Osteoblast (primary cell): ENCODE results near the gene XBP1. TPM values are rescaled to one million over a fixed set of nuclear protein-coding genes. Genes with fewer than 3 reads are reported as not detected.
"Not testable (repeated sequence)": the region's sequence is repeated elsewhere in the genome, so short reads cannot be mapped to it uniquely, and the experiment has no call there.

Experiments
- DNase-seq: peaks from one replicate; pipeline ENCODE4 v3.0.0; 2011; ENCODE audit warnings: low spot score, mixed read lengths; ENCODE audit not compliant: insufficient read length; ENCODE audit errors: missing footprints
- H2AFZ ChIP-seq: 2 replicates; pipeline ENCODE4 v1.6.0; 2011; ENCODE audit warnings: mild to moderate bottlenecking, low read length
- H3K27ac ChIP-seq: 2 replicates; pipeline ENCODE4 v1.5.1; 2011; ENCODE audit warnings: mild to moderate bottlenecking, low read depth, low read length, moderate library complexity
- H3K27me3 ChIP-seq: 2 replicates; pipeline ENCODE4 v1.6.0; 2012; ENCODE audit warnings: mild to moderate bottlenecking, control low read depth, inconsistent platforms, low read length, moderate library complexity; ENCODE audit not compliant: insufficient read depth
- H3K36me3 ChIP-seq: 2 replicates; pipeline ENCODE4 v1.5.1; 2011; ENCODE audit warnings: mild to moderate bottlenecking, low read length, control low read depth, moderate library complexity; ENCODE audit not compliant: insufficient read depth
- H3K4me1 ChIP-seq: 2 replicates; pipeline ENCODE4 v1.5.1; 2011; ENCODE audit warnings: mild to moderate bottlenecking, low read length, control low read depth, moderate library complexity; ENCODE audit not compliant: insufficient read depth
- H3K4me2 ChIP-seq: 2 replicates; pipeline ENCODE4 v1.6.0; 2011; ENCODE audit warnings: mild to moderate bottlenecking, low read length; ENCODE audit not compliant: insufficient read depth
- H3K4me3 ChIP-seq: fragments of 200-600 bp; sonication (generic); 3 replicates; pipeline ENCODE4 v1.5.1; 2012; ENCODE audit warnings: mild to moderate bottlenecking, low read length, inconsistent platforms; ENCODE audit not compliant: insufficient read depth
- H3K79me2 ChIP-seq: 2 replicates; pipeline ENCODE4 v1.6.0; 2012; ENCODE audit warnings: mild to moderate bottlenecking, low read length, control low read depth, inconsistent platforms; ENCODE audit not compliant: insufficient read depth
- H3K9me3 ChIP-seq: 2 replicates; pipeline ENCODE4 v1.5.1; 2011; ENCODE audit warnings: low read depth, low read length, control low read depth
- H4K20me1 ChIP-seq: 2 replicates; pipeline ENCODE4 v1.6.0; 2012; ENCODE audit warnings: mild to moderate bottlenecking, low read length, control low read depth; ENCODE audit not compliant: insufficient read depth
- CTCF ChIP-seq: IDR thresholded peaks from 2 replicates; pipeline ENCODE4 v1.5.1; 2011; ENCODE audit warnings: mild to moderate bottlenecking, low read depth, low read length, moderate library complexity; ENCODE audit errors: extremely low read depth
- total RNA-seq: library from RNA; depleted of rRNA; stranded (reverse); fragments of >200 nt; gene quantifications from 2 replicates; pipeline ENCODE4 v1.2.3, GENCODE V29; 2012

XBP1 gene
- total RNA-seq, 1 donor: 219 TPM

GRCh38 chr22:28769394-28770085, 30.8 kb downstream of the XBP1 start:
- no peak overlapping the region for H3K4me2 ChIP-seq
- no peak overlapping the region for H3K4me3 ChIP-seq
- no peak for TF ChIP-seq CTCF
- H3K36me3 ChIP-seq: peaks cover 2% of the 10 kb centered on the region
- no peaks in the 10 kb centered on the region for H3K9me3 ChIP-seq
- no peak overlapping the region for H3K27ac ChIP-seq
- no peak for DNase-seq
- peaks cover 5% of the 10 kb centered on the region for H4K20me1 ChIP-seq
- peaks cover 3% of the 10 kb centered on the region for H3K27me3 ChIP-seq
- no peak overlapping the region for H2AFZ ChIP-seq
- peaks cover 15% of the 10 kb centered on the region for H3K79me2 ChIP-seq
- peaks cover 9% of the 10 kb centered on the region for H3K4me1 ChIP-seq

GRCh38 chr22:28768701-28769393, 31.5 kb downstream of the XBP1 start:
- Histone ChIP-seq H3K4me3 (no peak overlapping the region), H3K4me1 (peaks cover 8% of the 10 kb centered on the region), H3K36me3 (no peaks in the 10 kb centered on the region), H3K27ac (no peak overlapping the region), H4K20me1 (peaks cover 5% of the 10 kb centered on the region), H3K4me2 (no peak overlapping the region), H3K79me2 (peaks cover 8% of the 10 kb centered on the region), H3K9me3 (no peaks in the 10 kb centered on the region), H2AFZ (no peak overlapping the region), H3K27me3 (peaks cover 3% of the 10 kb centered on the region)
- no peak for DNase-seq
- no peak for TF ChIP-seq CTCF

- Histone ChIP-seq H3K27ac (no peak overlapping the region), H3K27me3 (peaks cover 3% of the 10 kb centered on the region), H3K4me3 (no peak overlapping the region), H4K20me1 (no peaks in the 10 kb centered on the region), H3K79me2 (no peaks in the 10 kb centered on the region), H3K4me1 (no peaks in the 10 kb centered on the region), H2AFZ (no peak overlapping the region), H3K36me3 (no peaks in the 10 kb centered on the region), H3K4me2 (no peak overlapping the region), H3K9me3 (no peaks in the 10 kb centered on the region)
- DNase-seq: no peak
- no peak for TF ChIP-seq CTCF
These were observed 33.7 kb downstream of the XBP1 start for GRCh38 chr22:28766628-28767027.

GRCh38 chr22:28762000-28762399, 38.4 kb downstream of the XBP1 start:
- DNase-seq, H3K4me1 ChIP-seq, H3K4me2 ChIP-seq, H3K36me3 ChIP-seq, H3K79me2 ChIP-seq, H3K27ac ChIP-seq, H2AFZ ChIP-seq, H3K9me3 ChIP-seq, H3K4me3 ChIP-seq, H4K20me1 ChIP-seq, H3K27me3 ChIP-seq: not testable (repeated sequence)
